PC-9 (cell line): ENCODE measurements around the gene HMGCS1. TPM values are rescaled to one million over a fixed set of nuclear protein-coding genes. Genes with fewer than 3 reads are reported as not detected.

Source experiments
- BruUV-seq: library from RNA; stranded (reverse); fragments of 400-500 nt; replicated peaks from 2 replicates; lab custom pipeline; 2021; lab: Mats Ljungman, UMichigan
- CTCF ChIA-PET: fragments of 300-600 bp; sonication (Branson Sonifier 250); formaldehyde crosslinking; loops from one replicate; lab custom pipeline; 2022; ENCODE audit warnings: antibody characterized with exemption; lab: Charles Lee
- POLR2A ChIA-PET: fragments of 300-600 bp; sonication (Branson Sonifier 250); formaldehyde crosslinking; loops from one replicate; lab custom pipeline; 2022; ENCODE audit warnings: antibody characterized with exemption; ENCODE audit not compliant: unreplicated experiment; lab: Charles Lee
- DNase-seq, 2 experiments: peaks; one replicate each; pipeline versions ENCODE4 v3.0.0 to v3.0.0-alpha.2; 2015 to 2022; ENCODE audit warnings: mixed read lengths in 1 of 2
- H2AFZ ChIP-seq: fragments of 200-600 bp; sonication (generic); 2 replicates; pipeline ENCODE4 v1.8.1; 2017; ENCODE audit warnings: antibody characterized with exemption
- H3F3A ChIP-seq: fragments of 200-600 bp; sonication (generic); 2 replicates; pipeline ENCODE4 v1.8.1; 2017; ENCODE audit warnings: antibody characterized with exemption, mild to moderate bottlenecking, low read depth; ENCODE audit not compliant: insufficient read depth
- H3K27ac ChIP-seq: fragments of 200-600 bp; sonication (generic); 2 replicates; pipeline ENCODE4 v1.6.1; 2016; ENCODE audit warnings: mixed run types
- H3K27me3 ChIP-seq: fragments of 200-600 bp; sonication (generic); 2 replicates; pipeline ENCODE4 v1.6.1; 2016; ENCODE audit warnings: low read depth, mixed run types; ENCODE audit not compliant: insufficient read depth
- H3K36me3 ChIP-seq: fragments of 200-600 bp; sonication (generic); 2 replicates; pipeline ENCODE4 v1.6.1; 2016; ENCODE audit warnings: low read depth, mixed run types
- H3K4me1 ChIP-seq: fragments of 200-600 bp; sonication (generic); replicated peaks from 2 replicates; pipeline ENCODE4 v1.6.1; 2016; ENCODE audit warnings: mixed run types; ENCODE audit not compliant: insufficient read depth
- H3K4me2 ChIP-seq: fragments of 200-600 bp; sonication (generic); 2 replicates; pipeline ENCODE4 v1.6.1; 2017; ENCODE audit warnings: mixed run types
- H3K4me3 ChIP-seq: fragments of 200-600 bp; sonication (generic); 2 replicates; pipeline ENCODE4 v1.6.1; 2016; ENCODE audit warnings: mixed run types
- H3K79me2 ChIP-seq: fragments of 200-600 bp; sonication (generic); 2 replicates; pipeline ENCODE4 v1.6.1; 2017; ENCODE audit warnings: low read depth, mixed run types
- H3K9me2 ChIP-seq: fragments of 200-600 bp; sonication (generic); 2 replicates; pipeline ENCODE4 v1.8.1; 2017; ENCODE audit warnings: mild to moderate bottlenecking; ENCODE audit not compliant: insufficient read depth
- H3K9me3 ChIP-seq: fragments of 200-600 bp; sonication (generic); 2 replicates; pipeline ENCODE4 v1.8.1; 2016; ENCODE audit warnings: low read depth; ENCODE audit not compliant: insufficient read depth
- H4K20me1 ChIP-seq: fragments of 200-600 bp; sonication (generic); 2 replicates; pipeline ENCODE4 v1.8.1; 2017; ENCODE audit not compliant: insufficient read depth
- CTCF ChIP-seq: fragments of 200-600 bp; sonication (generic); conservative IDR thresholded peaks from 2 replicates; pipeline ENCODE4 v1.6.1; 2017; ENCODE audit warnings: mixed run types, antibody characterized with exemption, mild to moderate bottlenecking, moderate library complexity
- EZH2 ChIP-seq: fragments of 200-600 bp; sonication (generic); IDR thresholded peaks from 2 replicates; pipeline ENCODE4 v1.8.0; 2017; ENCODE audit warnings: antibody characterized with exemption, low read depth
- intact Hi-C: fragments of 100-400 bp; cut with micrococcal nuclease; formaldehyde crosslinking; loops from one replicate; pipeline ENCODE4 v1.10.0; 2022; ENCODE audit not compliant: unreplicated experiment
- total RNA-seq: library from RNA; stranded (reverse); gene quantifications from 2 replicates; pipeline ENCODE4 v1.2.3, GENCODE V29; 2021

HMGCS1 gene
- total RNA-seq, 1 experiment from 2014 or later: 189 TPM

- peaks cover 62% of the 10 kb centered on the region for H3K79me2 ChIP-seq
- peaks cover 44% of the 10 kb centered on the region; the same call in 1 of the 2 replicates for H3F3A ChIP-seq
- CTCF ChIA-PET: no interaction called here
- no peak overlapping the region for H3K27ac ChIP-seq
- intact Hi-C loops: no loop called here
- no peaks in the 10 kb centered on the region for H3K9me3 ChIP-seq
- H3K36me3 ChIP-seq: peaks cover 93% of the 10 kb centered on the region
- H3K4me2 ChIP-seq: no peak overlapping the region
- peaks cover 15% of the 10 kb centered on the region for H3K4me1 ChIP-seq
- H3K4me3 ChIP-seq: no peak overlapping the region
- H2AFZ ChIP-seq: no peak overlapping the region
- H3K27me3 ChIP-seq: no peaks in the 10 kb centered on the region
- H3K9me2 ChIP-seq: no peaks in the 10 kb centered on the region
- H4K20me1 ChIP-seq: peaks cover 75% of the 10 kb centered on the region
- TF ChIP-seq EZH2 (no peak), CTCF (no peak)
- BruUV-seq: no TSS peak
- no peak for DNase-seq
- POLR2A ChIA-PET: no interaction called here
These were observed 14.8 kb downstream of the HMGCS1 start for GRCh38 chr5:43298443-43298842.

DNA sequence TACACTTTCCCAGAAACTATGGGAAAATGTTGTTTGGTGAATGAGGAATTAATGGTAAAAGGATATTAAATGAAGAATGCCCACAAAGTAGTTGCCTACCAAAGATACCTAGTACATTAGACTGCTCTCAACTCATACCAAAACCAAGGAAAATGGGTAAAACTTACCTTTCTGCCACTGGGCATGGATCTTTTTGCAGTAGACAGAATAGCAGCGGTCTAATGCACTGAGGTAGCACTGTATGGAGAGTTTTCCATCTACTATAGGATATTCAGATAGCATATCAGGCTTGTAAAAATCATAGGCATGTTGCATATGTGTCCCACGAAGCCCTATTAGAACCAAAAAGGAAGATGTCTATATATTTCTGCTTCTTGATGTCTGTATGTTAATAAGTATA lies 16.4 kb downstream of the HMGCS1 start:
- Histone ChIP-seq H3F3A (peaks cover 49% of the 10 kb centered on the region; the same call in 1 of the 2 replicates), H3K9me3 (no peaks in the 10 kb centered on the region), H3K4me3 (no peak overlapping the region), H4K20me1 (peaks cover 60% of the 10 kb centered on the region), H3K9me2 (no peaks in the 10 kb centered on the region), H2AFZ (no peak overlapping the region), H3K27ac (no peak overlapping the region), H3K27me3 (no peaks in the 10 kb centered on the region), H3K79me2 (peaks cover 46% of the 10 kb centered on the region), H3K4me2 (no peak overlapping the region), H3K36me3 (peaks cover 92% of the 10 kb centered on the region), H3K4me1 (peaks cover 15% of the 10 kb centered on the region)
- no peak for DNase-seq
- intact Hi-C loops: no loop called here
- POLR2A ChIA-PET: no interaction called here
- TF ChIP-seq CTCF: no peak
- TF ChIP-seq EZH2: no peak
- CTCF ChIA-PET: no interaction called here
- no TSS peak for BruUV-seq

DNA sequence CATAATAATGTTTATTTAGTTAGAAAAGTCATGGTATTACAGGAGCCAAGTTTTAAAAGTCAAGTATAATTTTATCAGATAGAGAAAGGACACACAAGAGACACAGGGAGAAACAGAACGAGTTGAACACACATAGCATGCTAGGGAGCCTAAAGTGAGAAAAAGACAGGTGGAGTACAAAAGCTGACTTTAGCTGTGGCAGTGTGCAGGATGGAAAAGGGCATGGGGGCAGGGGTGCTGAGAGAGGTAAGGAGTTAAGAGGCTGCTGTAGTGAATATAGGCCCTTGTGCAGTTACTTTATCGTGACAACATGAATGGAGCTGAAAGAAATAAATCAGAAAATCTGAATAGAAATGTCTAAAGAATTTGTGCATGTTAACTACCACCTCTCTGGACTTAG lies 18.0 kb downstream of the HMGCS1 start:
- Histone ChIP-seq H4K20me1 (peaks cover 46% of the 10 kb centered on the region), H3K27ac (peak overlapping the region; percentile 38; the same call in 1 of the 2 replicates), H3K9me2 (no peaks in the 10 kb centered on the region), H3K4me3 (no peak overlapping the region), H3K9me3 (no peaks in the 10 kb centered on the region), H3K36me3 (peaks cover 87% of the 10 kb centered on the region), H3K4me2 (no peak overlapping the region), H3F3A (peaks cover 54% of the 10 kb centered on the region; the same call in 1 of the 2 replicates), H3K27me3 (no peaks in the 10 kb centered on the region), H3K79me2 (peaks cover 29% of the 10 kb centered on the region), H2AFZ (no peak overlapping the region), H3K4me1 (peaks cover 15% of the 10 kb centered on the region)
- intact Hi-C loops: no loop called here
- TF ChIP-seq EZH2 (no peak), CTCF (no peak)
- CTCF ChIA-PET: interaction anchor here (0.6 kb wide), 2 partner anchors 67 to 247 kb away, joined by 3 to 6 read pairs; no protein-coding TSS in a partner anchor
- POLR2A ChIA-PET: interaction anchor here (0.6 to 0.7 kb wide), 3 partner anchors 17 to 345 kb away, joined by 3 to 8 read pairs (median 5); no protein-coding TSS in a partner anchor
- no TSS peak for BruUV-seq
- no peak for DNase-seq
